ENCODE results near the gene ARAP1. TPM values are rescaled to one million over a fixed set of nuclear protein-coding genes. Genes with fewer than 3 reads are reported as not detected.

ARAP1 gene
- total and polyA plus RNA-seq, 2 of the 8 experiments (the other 6 are each of a cell fraction or from before 2014, with no cell fraction given) = 25.7 to 61.6 TPM

GRCh38 chr11:72673943-72674828, 78.0 kb downstream of the ARAP1 start, which contains the start of gene PDE2A:
Gene PDE2A, minus strand, starts transcription at chr11:72674422. Its CDS starts 215 bp downstream, at chr11:72674207.
- POLR2A ChIA-PET (ENCODE audit: partially characterized antibody) = interaction anchor here (1.0 to 2.0 kb wide), 7 partner anchors 11 to 99 kb away, joined by 3 to 5 read pairs (median 3); no protein-coding TSS in a partner anchor
- no peak within 1 kb of the TSS for H2AFZ ChIP-seq (ENCODE audit: low read length)

More at GRCh38 chr11:72673943-72674828, 78.0 kb downstream of the ARAP1 start, which contains the start of gene PDE2A:
- Histone ChIP-seq H3K14ac (ENCODE audit: insufficient read length) (no peak within 1 kb of the TSS), H3K18ac (ENCODE audit: extremely low read depth, low read length) (no peak within 1 kb of the TSS), H3K79me2 (ENCODE audit: control insufficient read depth in 1 of 2, insufficient read depth in 2 of 2, low read length in 2 of 2) (no peaks in the 10 kb centered on the region), H2BK20ac (ENCODE audit: low read length) (no peak within 1 kb of the TSS), H2AK5ac (ENCODE audit: low read depth, low read length) (no peak within 1 kb of the TSS), H3K27ac (ENCODE audit: low read depth, low read length) (no peak within 1 kb of the TSS), H3K79me1 (ENCODE audit: low read depth, low read length) (no peaks in the 10 kb centered on the region), H2BK12ac (ENCODE audit: low read depth, low read length) (no peak within 1 kb of the TSS; the same call in 1 of the 2 replicates), H3K9ac (replicated peaks in 1 of 4; ENCODE audit: extremely low read depth in 1 of 4, low read depth in 3 of 4, low read length in 3 of 4) (no peak within 1 kb of the TSS), H3K36me3 (ENCODE audit: control insufficient read depth in 2 of 4, insufficient read depth in 4 of 4, low read length in 3 of 4) (no peaks in the 10 kb centered on the region), H4K8ac (ENCODE audit: extremely low read depth, insufficient read depth, low read length) (no peak within 1 kb of the TSS; the same call in 1 of the 2 replicates), H4K20me1 (replicated peaks in 1 of 2; ENCODE audit: control insufficient read depth in 1 of 2, insufficient read depth in 2 of 2, low read length in 2 of 2) (peaks cover 3 to 18% of the 10 kb centered on the region in 2 experiments), H3K4me3 (ENCODE audit: extremely low read depth in 1 of 4, insufficient read depth in 2 of 4, low read depth in 3 of 4, low read length in 4 of 4) (peak within 1 kb of the TSS; percentile 3 to 53 (median 26); a peak in 7 of 8 replicates), H3K27me3 (replicated peaks in 1 of 4; ENCODE audit: control insufficient read depth in 3 of 4, extremely low read depth in 1 of 4, insufficient read depth in 3 of 4, low read length in 3 of 4) (peaks cover 0 to 36% (median 31%) of the 10 kb centered on the region in 4 experiments; a peak in 6 of 7 replicates), H2BK5ac (ENCODE audit: low read depth, low read length) (no peak within 1 kb of the TSS), H4K91ac (replicated peaks; ENCODE audit: insufficient read length, low read length) (peak within 1 kb of the TSS; percentile 7), H2BK15ac (ENCODE audit: low read length) (no peak within 1 kb of the TSS), H2BK120ac (replicated peaks; ENCODE audit: low read depth, low read length) (no peak within 1 kb of the TSS), H3K4me2 (ENCODE audit: insufficient read depth in 1 of 2, low read depth in 2 of 2, low read length in 2 of 2) (peak within 1 kb of the TSS; percentile 57 to 72), H3K4ac (replicated peaks; ENCODE audit: insufficient read length, low read depth, low read length) (no peak within 1 kb of the TSS), H4K5ac (ENCODE audit: insufficient read length, low read depth, low read length) (no peak within 1 kb of the TSS), H3K9me3 (ENCODE audit: insufficient read depth in 2 of 2, low read depth in 1 of 2, low read length in 1 of 2) (no peaks in the 10 kb centered on the region), H3K23ac (ENCODE audit: insufficient read length) (no peak within 1 kb of the TSS), H3K23me2 (ENCODE audit: low read depth, low read length) (peaks cover 8% of the 10 kb centered on the region; the same call in 1 of the 2 replicates), H3K56ac (replicated peaks; ENCODE audit: insufficient read length, low read depth, low read length) (no peak within 1 kb of the TSS), H3K4me1 (replicated peaks in 1 of 4; ENCODE audit: control insufficient read depth in 3 of 4, insufficient read depth in 4 of 4, low read length in 3 of 4) (peaks cover 0 to 23% (median 17%) of the 10 kb centered on the region in 4 experiments; a peak in 6 of 7 replicates)
- CTCF ChIA-PET (ENCODE audit: partially characterized antibody) = interaction anchor here (0.7 to 19.1 kb wide), 11 partner anchors 10 to 195 kb away, joined by 3 to 384 read pairs (median 5); no protein-coding TSS in a partner anchor
- 20% methylated on average over 19 of the region's 21 CpGs; no CpG with 5 or more reads in 1 of the 2 experiments for whole genome bisulfite sequencing, 2 experiments (ENCODE audit: extremely low coverage in 1 of 2, insufficient coverage in 1 of 2, insufficient read length in 1 of 2, insufficient replicate concordance in 2 of 2, low coverage in 1 of 2, low lambda C conversion rate in 2 of 2, missing lambda C conversion rate in 1 of 2)
- FAIRE-seq (no peak), DNase-seq (ENCODE audit: low read depth in 1 of 2, low spot score in 2 of 2) (peak in 1 of 2 experiments; percentile 67)
- no peak for TF ChIP-seq TAF1 (IDR thresholded peaks at IDR 0.05; ENCODE audit: low read depth, low read length)
- TF ChIP-seq SUZ12 (IDR thresholded peaks at IDR 0.05; ENCODE audit: low read length) = peak; percentile 23
- no peak for TF ChIP-seq CTCF (IDR thresholded peaks at IDR 0.05; ENCODE audit: control extremely low read depth in 1 of 3, insufficient read depth in 1 of 3, low read depth in 1 of 3, low read length in 3 of 3)
- TF ChIP-seq CBX8 (IDR thresholded peaks at IDR 0.05; ENCODE audit: borderline replicate concordance, low read depth, low read length) = no peak
- 0 out of 2 replicates have a peak, but pooled peaks have one; percentile 20 for TF ChIP-seq EGR1 (IDR thresholded peaks at IDR 0.05; ENCODE audit: borderline replicate concordance, low read depth, low read length)
- TF ChIP-seq CREB1 (IDR thresholded peaks at IDR 0.05) = no peak
- TF ChIP-seq EP300 (IDR thresholded peaks at IDR 0.05; ENCODE audit: borderline replicate concordance in 1 of 2, low read depth in 2 of 2, low read length in 2 of 2) = no peak
- peak; percentile 45; the same call in 1 of the 2 replicates for TF ChIP-seq MAX (IDR thresholded peaks at IDR 0.05)

All from H1 (cell line).